Activated CD8-positive, alpha-beta memory T cell treated with anti-CD3 and anti-CD28 coated beads for 36 hours (primary cell): ENCODE results near the gene CPNE7. TPM values are rescaled to one million over a fixed set of nuclear protein-coding genes. Genes with fewer than 3 reads are reported as not detected.
"Not testable (repeated sequence)": the region's sequence is repeated elsewhere in the genome, so short reads cannot be mapped to it uniquely, and the experiment has no call there.

ENCODE experiments used
- CTCF ChIA-PET: fragments of 350-600 bp; sonication (Branson Sonifier 250); formaldehyde crosslinking; loops from one replicate; lab custom pipeline; 2021; ENCODE audit warnings: antibody characterized with exemption; lab: Charles Lee
- POLR2A ChIA-PET: fragments of 350-600 bp; sonication (Branson Sonifier 250); formaldehyde crosslinking; loops from one replicate; lab custom pipeline; 2021; ENCODE audit warnings: antibody characterized with exemption; lab: Charles Lee
- total RNA-seq, 2 experiments: library from RNA; stranded (reverse); gene quantifications; one replicate each; pipeline ENCODE4 v1.2.3, GENCODE V29; 2021

The CPNE7 gene
- total RNA-seq, 2 experiments from 2014 or later, result 5.6 to 7.0 TPM

- POLR2A ChIA-PET, result interaction anchor here (0.6 kb wide), 1 partner anchor 171 kb away, joined by 3 read pairs; no protein-coding TSS in a partner anchor
- CTCF ChIA-PET, result interaction anchor here (0.6 to 1.7 kb wide), 2 partner anchors 58 to 67 kb away, joined by 3 to 5 read pairs; no protein-coding TSS in a partner anchor
These were observed 57.6 kb downstream of the CPNE7 start for GRCh38 chr16:89633064-89633631.

GRCh38 chr16:89634463-89635385 lies 59.2 kb downstream of the CPNE7 start:
- CTCF ChIA-PET, result interaction anchor here (1.7 kb wide), 1 partner anchor 69 kb away, joined by 3 read pairs; no protein-coding TSS in a partner anchor
- POLR2A ChIA-PET, result not testable (repeated sequence)

- ChIA-PET CTCF (interaction anchor here (1.5 kb wide), 1 partner anchor 61 kb away, joined by 4 read pairs; the partner anchor contains the start of gene CPNE7), POLR2A (no interaction called here)
These were observed 61.1 kb downstream of the CPNE7 start for GRCh38 chr16:89636663-89637062.

- POLR2A ChIA-PET, result no interaction called here
- CTCF ChIA-PET, result interaction anchor here (1.5 kb wide), 1 partner anchor 61 kb away, joined by 4 read pairs; the partner anchor contains the start of gene CPNE7
These were observed 61.8 kb downstream of the CPNE7 start for GRCh38 chr16:89637379-89637778.

GRCh38 chr16:89638455-89638854 lies 62.9 kb downstream of the CPNE7 start:
- ChIA-PET CTCF (no interaction called here), POLR2A (no interaction called here)

GRCh38 chr16:89639385-89639784 lies 63.8 kb downstream of the CPNE7 start:
- ChIA-PET CTCF (no interaction called here), POLR2A (no interaction called here)

GRCh38 chr16:89641458-89642119 lies 66.0 kb downstream of the CPNE7 start:
- POLR2A ChIA-PET, result no interaction called here
- CTCF ChIA-PET, result interaction anchor here (0.5 to 1.7 kb wide), 8 partner anchors 8 to 268 kb away, joined by 3 to 6 read pairs (median 3); partner anchors contain the start of genes CHMP1A, CPNE7 and SPATA33

- POLR2A ChIA-PET, result no interaction called here
- CTCF ChIA-PET, result interaction anchor here (0.5 to 1.7 kb wide), 5 partner anchors 15 to 267 kb away, joined by 3 to 6 read pairs (median 3); partner anchors contain the start of genes CHMP1A, CPNE7 and SPATA33
These were observed 67.0 kb downstream of the CPNE7 start for GRCh38 chr16:89642574-89642973.

- POLR2A ChIA-PET, result no interaction called here
- CTCF ChIA-PET, result interaction anchor here (0.6 kb wide), 1 partner anchor 38 kb away, joined by 3 read pairs; no protein-coding TSS in a partner anchor
These were observed 68.3 kb downstream of the CPNE7 start for GRCh38 chr16:89643769-89644300.

- CTCF ChIA-PET, result no interaction called here
- POLR2A ChIA-PET, result no interaction called here
These were observed 69.6 kb downstream of the CPNE7 start for GRCh38 chr16:89645122-89645521.

- ChIA-PET POLR2A (no interaction called here), CTCF (no interaction called here)
These were observed 70.7 kb downstream of the CPNE7 start for GRCh38 chr16:89646270-89646669.

Other genes with a start within 250 kb of the CPNE7 start
- gene ANKRD11, start 85.2 kb upstream of the CPNE7 start, total RNA-seq, result 100 to 1,000 TPM; 152 to 159 TPM
- gene SPG7, start 67.4 kb upstream of the CPNE7 start, total RNA-seq, result 10 to 100 TPM; 71.9 to 79.6 TPM
- 1,000 to 10,000 TPM; 2,645 to 2,648 TPM for gene RPL13, start 15.1 kb upstream of the CPNE7 start, total RNA-seq
- not detected for gene DPEP1, start 37.9 kb downstream of the CPNE7 start, total RNA-seq
- gene CHMP1A, start 82.0 kb downstream of the CPNE7 start, total RNA-seq, result 10 to 100 TPM; 80.5 to 80.8 TPM
- 10 to 100 TPM; 13.7 to 14.4 TPM for gene SPATA33, start 82.1 kb downstream of the CPNE7 start, total RNA-seq
- gene CDK10, start 110.9 kb downstream of the CPNE7 start, total RNA-seq, result 10 to 100 TPM; 89.7 to 93.2 TPM
- gene SPATA2L, start 125.9 kb downstream of the CPNE7 start, total RNA-seq, result 1 to 10 TPM; 7.4 to 7.9 TPM
- 1 to 10 TPM; 2.0 to 2.6 TPM for gene VPS9D1, start 145.1 kb downstream of the CPNE7 start, total RNA-seq
- 10 to 100 TPM; 28.7 to 28.9 TPM for gene ZNF276, start 145.8 kb downstream of the CPNE7 start, total RNA-seq
- gene FANCA, start 240.9 kb downstream of the CPNE7 start, total RNA-seq, result 100 to 1,000 TPM; 112 to 116 TPM